ENCODE results near the gene LEMD1.

LEMD1 gene

DNA sequence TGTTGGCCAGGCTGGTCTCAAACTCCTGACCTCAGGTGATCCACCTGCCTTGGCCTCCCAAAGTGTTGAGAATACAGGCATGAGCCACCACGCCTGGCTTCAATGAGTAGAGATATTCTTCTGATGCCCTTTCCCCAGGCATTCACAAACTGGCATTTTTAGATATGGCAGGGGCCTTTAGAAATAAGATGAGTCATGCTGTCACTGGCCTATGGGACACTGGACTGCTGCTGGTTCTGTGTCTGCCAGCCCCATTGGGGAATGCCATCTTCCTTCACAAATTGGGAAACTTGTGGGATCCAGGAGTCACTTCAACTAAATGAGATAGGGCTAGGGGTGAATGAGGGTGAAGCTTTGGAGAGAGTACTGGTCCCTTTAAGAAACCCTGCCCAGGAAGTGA lies 81.2 kb downstream of the LEMD1 start:
- H3K36me3 ChIP-seq (ENCODE audit: insufficient read depth, low read length), result no peaks in the 10 kb centered on the region
- H3K4me1 ChIP-seq (ENCODE audit: insufficient read depth, low read length, severe bottlenecking), result no peaks in the 10 kb centered on the region
- H3K79me2 ChIP-seq (ENCODE audit: insufficient read depth, low read length), result no peaks in the 10 kb centered on the region
- H3K9me3 ChIP-seq (ENCODE audit: low read length), result no peaks in the 10 kb centered on the region
- H4K20me1 ChIP-seq (ENCODE audit: insufficient read depth, low read length), result no peaks in the 10 kb centered on the region
- peaks cover 9% of the 10 kb centered on the region; the same call in 1 of the 2 replicates for H3K27me3 ChIP-seq (ENCODE audit: insufficient read depth, low read length)
- no peak overlapping the region for H3K4me2 ChIP-seq (ENCODE audit: low read length)
- no peaks in the 10 kb centered on the region for H3K9me2 ChIP-seq (ENCODE audit: low read depth, low read length)
- no peak overlapping the region for H3K9ac ChIP-seq (ENCODE audit: low read length)
- H3F3A ChIP-seq (ENCODE audit: insufficient read depth, low read length), result no peaks in the 10 kb centered on the region
- no peak overlapping the region for H3K4me3 ChIP-seq (ENCODE audit: low read depth, low read length, poor library complexity, severe bottlenecking)
- TF ChIP-seq, protein P1, sequence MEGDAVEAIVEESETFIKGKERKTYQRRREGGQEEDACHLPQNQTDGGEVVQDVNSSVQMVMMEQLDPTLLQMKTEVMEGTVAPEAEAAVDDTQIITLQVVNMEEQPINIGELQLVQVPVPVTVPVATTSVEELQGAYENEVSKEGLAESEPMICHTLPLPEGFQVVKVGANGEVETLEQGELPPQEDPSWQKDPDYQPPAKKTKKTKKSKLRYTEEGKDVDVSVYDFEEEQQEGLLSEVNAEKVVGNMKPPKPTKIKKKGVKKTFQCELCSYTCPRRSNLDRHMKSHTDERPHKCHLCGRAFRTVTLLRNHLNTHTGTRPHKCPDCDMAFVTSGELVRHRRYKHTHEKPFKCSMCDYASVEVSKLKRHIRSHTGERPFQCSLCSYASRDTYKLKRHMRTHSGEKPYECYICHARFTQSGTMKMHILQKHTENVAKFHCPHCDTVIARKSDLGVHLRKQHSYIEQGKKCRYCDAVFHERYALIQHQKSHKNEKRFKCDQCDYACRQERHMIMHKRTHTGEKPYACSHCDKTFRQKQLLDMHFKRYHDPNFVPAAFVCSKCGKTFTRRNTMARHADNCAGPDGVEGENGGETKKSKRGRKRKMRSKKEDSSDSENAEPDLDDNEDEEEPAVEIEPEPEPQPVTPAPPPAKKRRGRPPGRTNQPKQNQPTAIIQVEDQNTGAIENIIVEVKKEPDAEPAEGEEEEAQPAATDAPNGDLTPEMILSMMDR (IDR thresholded peaks at IDR 0.05; ENCODE audit: low read length), result no peak
- TF ChIP-seq EZH2 (IDR thresholded peaks at IDR 0.05; ENCODE audit: borderline replicate concordance, low read length), result no peak
- no peak overlapping the region for H3K27ac ChIP-seq (ENCODE audit: low read depth, low read length, poor library complexity, severe bottlenecking)
- H2AFZ ChIP-seq (ENCODE audit: low read length), result no peak overlapping the region

DNA sequence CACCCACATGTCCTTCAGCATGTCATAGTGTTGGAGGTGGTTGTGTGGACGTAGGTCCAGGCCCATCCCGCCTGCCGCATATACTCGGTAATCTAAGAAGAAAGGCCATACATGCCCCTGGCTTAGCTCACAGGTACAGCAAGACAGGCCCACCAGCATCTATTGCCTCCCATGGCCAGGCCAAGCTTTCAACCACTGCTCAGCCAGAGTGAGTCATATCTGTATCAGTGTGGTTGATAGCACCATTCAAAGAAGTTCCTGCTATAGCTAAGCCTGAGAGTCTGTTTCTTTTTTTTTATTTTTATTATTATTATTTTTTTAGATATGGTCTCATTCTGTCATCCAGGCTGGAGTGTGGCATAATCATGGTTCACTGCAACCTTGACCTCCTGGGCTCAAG lies 82.1 kb downstream of the LEMD1 start:
- Histone ChIP-seq H3K27ac (ENCODE audit: low read depth, low read length, poor library complexity, severe bottlenecking) (no peak overlapping the region), H2AFZ (ENCODE audit: low read length) (no peak overlapping the region), H3F3A (ENCODE audit: insufficient read depth, low read length) (no peaks in the 10 kb centered on the region), H3K4me1 (ENCODE audit: insufficient read depth, low read length, severe bottlenecking) (no peaks in the 10 kb centered on the region), H3K79me2 (ENCODE audit: insufficient read depth, low read length) (no peaks in the 10 kb centered on the region), H3K9ac (ENCODE audit: low read length) (no peak overlapping the region), H4K20me1 (ENCODE audit: insufficient read depth, low read length) (no peaks in the 10 kb centered on the region), H3K36me3 (ENCODE audit: insufficient read depth, low read length) (no peaks in the 10 kb centered on the region), H3K4me2 (ENCODE audit: low read length) (no peak overlapping the region), H3K9me3 (ENCODE audit: low read length) (no peaks in the 10 kb centered on the region), H3K9me2 (ENCODE audit: low read depth, low read length) (no peaks in the 10 kb centered on the region), H3K27me3 (ENCODE audit: insufficient read depth, low read length) (peaks cover 9% of the 10 kb centered on the region; the same call in 1 of the 2 replicates), H3K4me3 (ENCODE audit: low read depth, low read length, poor library complexity, severe bottlenecking) (no peak overlapping the region)
- TF ChIP-seq, protein P1 (IDR thresholded peaks at IDR 0.05; ENCODE audit: low read length), result no peak
- TF ChIP-seq EZH2 (IDR thresholded peaks at IDR 0.05; ENCODE audit: borderline replicate concordance, low read length), result no peak

- H3K27me3 ChIP-seq (ENCODE audit: insufficient read depth, low read length), result peaks cover 9% of the 10 kb centered on the region; the same call in 1 of the 2 replicates
Measured at GRCh38 chr1:205339197-205339702, 82.6 kb downstream of the LEMD1 start.

More at GRCh38 chr1:205339197-205339702, 82.6 kb downstream of the LEMD1 start:
- Histone ChIP-seq H3K4me3 (ENCODE audit: low read depth, low read length, poor library complexity, severe bottlenecking) (no peak overlapping the region), H3K9ac (ENCODE audit: low read length) (no peak overlapping the region), H3K9me3 (ENCODE audit: low read length) (no peaks in the 10 kb centered on the region), H4K20me1 (ENCODE audit: insufficient read depth, low read length) (no peaks in the 10 kb centered on the region), H2AFZ (ENCODE audit: low read length) (no peak overlapping the region), H3K79me2 (ENCODE audit: insufficient read depth, low read length) (no peaks in the 10 kb centered on the region), H3K36me3 (ENCODE audit: insufficient read depth, low read length) (no peaks in the 10 kb centered on the region), H3K27ac (ENCODE audit: low read depth, low read length, poor library complexity, severe bottlenecking) (no peak overlapping the region), H3K4me1 (ENCODE audit: insufficient read depth, low read length, severe bottlenecking) (no peaks in the 10 kb centered on the region), H3K4me2 (ENCODE audit: low read length) (no peak overlapping the region), H3K9me2 (ENCODE audit: low read depth, low read length) (no peaks in the 10 kb centered on the region), H3F3A (ENCODE audit: insufficient read depth, low read length) (no peaks in the 10 kb centered on the region)
- no peak for TF ChIP-seq EZH2 (IDR thresholded peaks at IDR 0.05; ENCODE audit: borderline replicate concordance, low read length)
- TF ChIP-seq, protein P1 (IDR thresholded peaks at IDR 0.05; ENCODE audit: low read length), result no peak
